ENCODE results near the gene FBXL20.

DNA sequence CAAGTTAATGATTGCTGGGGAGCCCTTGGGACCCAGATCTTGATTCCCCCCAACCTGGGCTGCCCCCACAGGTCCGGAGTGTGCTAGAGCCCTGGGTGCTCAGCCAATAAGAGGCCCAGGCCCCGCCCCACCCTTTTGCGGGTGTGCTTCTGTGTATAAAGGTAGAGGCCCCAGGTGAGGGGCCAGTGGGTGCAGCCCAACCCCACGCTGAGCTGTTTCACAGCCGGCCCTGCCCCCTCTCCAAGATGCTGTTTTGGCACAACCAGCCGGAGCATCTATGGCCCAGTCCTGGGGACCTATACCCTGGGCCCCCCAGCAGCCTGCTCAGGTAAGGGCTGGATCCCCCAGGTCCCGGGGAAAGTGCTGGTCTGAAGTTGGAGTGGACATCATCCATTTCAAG is 163.8 kb downstream of the FBXL20 start:
- TF ChIP-seq BCL3 (IDR thresholded peaks at IDR 0.05; ENCODE audit: borderline replicate concordance, insufficient read depth, low read depth, low read length, poor library complexity, severe bottlenecking) (no peak), CTCF (IDR thresholded peaks at IDR 0.05 in 2 of 3, conservative IDR thresholded peaks at IDR 0.05 in 1 of 3; ENCODE audit: control insufficient read depth in 2 of 3, extremely low read depth in 1 of 3, insufficient read depth in 1 of 3, low read depth in 3 of 3, low read length in 3 of 3) (no peak), KDM1A (IDR thresholded peaks at IDR 0.05; ENCODE audit: borderline replicate concordance) (no peak), YY1 (IDR thresholded peaks at IDR 0.05; ENCODE audit: low read depth, low read length) (no peak), ZNF274 (IDR thresholded peaks at IDR 0.05; ENCODE audit: insufficient read depth, insufficient read length) (no peak), POLR2AphosphoS5 (IDR thresholded peaks at IDR 0.05; ENCODE audit: low read length) (no peak), POLR2A (IDR thresholded peaks at IDR 0.05; ENCODE audit: low read depth, low read length) (no peak), ZNF384 (IDR thresholded peaks at IDR 0.05; ENCODE audit: borderline replicate concordance, low read depth, low read length) (no peak), JUNB (IDR thresholded peaks at IDR 0.05) (no peak), EZH2 (IDR thresholded peaks at IDR 0.05; ENCODE audit: borderline replicate concordance, control insufficient read depth, low read depth, low read length) (no peak)
- TF ChIP-seq, protein P1, sequence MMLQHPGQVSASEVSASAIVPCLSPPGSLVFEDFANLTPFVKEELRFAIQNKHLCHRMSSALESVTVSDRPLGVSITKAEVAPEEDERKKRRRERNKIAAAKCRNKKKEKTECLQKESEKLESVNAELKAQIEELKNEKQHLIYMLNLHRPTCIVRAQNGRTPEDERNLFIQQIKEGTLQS (IDR thresholded peaks at IDR 0.05; ENCODE audit: borderline replicate concordance, extremely low read depth, low read depth, low read length): no peak

Data from GM12878 (cell line).